Measurements from ENCODE around the gene TMEM25. TPM values are rescaled to one million over a fixed set of nuclear protein-coding genes. Genes with fewer than 3 reads are reported as not detected.

The TMEM25 gene
- polyA plus RNA-seq, 1 donor from 2014 or later: 139 TPM

GRCh38 chr11:118497831-118498230, 33.2 kb upstream of the TMEM25 start:
- Histone ChIP-seq H3F3A (ENCODE audit: insufficient read depth, low read length, poor library complexity, severe bottlenecking) (no peaks in the 10 kb centered on the region), H3K27ac (ENCODE audit: low read length) (no peak overlapping the region), H3K79me2 (replicated peaks; ENCODE audit: insufficient read depth, low read length) (no peaks in the 10 kb centered on the region), H3K4me3 (ENCODE audit: low read length) (no peak overlapping the region), H4K20me1 (ENCODE audit: insufficient read depth) (no peaks in the 10 kb centered on the region), H3K36me3 (ENCODE audit: insufficient read depth, low read length) (peaks cover 15% of the 10 kb centered on the region), H3K9ac (ENCODE audit: low read length) (no peak overlapping the region), H3K27me3 (ENCODE audit: insufficient read depth, low read depth, low read length) (no peaks in the 10 kb centered on the region), H2AFZ (ENCODE audit: low read depth, low read length) (no peak overlapping the region), H3K9me2 (ENCODE audit: insufficient read depth, low read length) (no peaks in the 10 kb centered on the region), H3K4me2 (ENCODE audit: low read length) (no peak overlapping the region), H3K9me3 (ENCODE audit: low read length) (no peaks in the 10 kb centered on the region)
- no peak for TF ChIP-seq RAD21 (conservative IDR thresholded peaks at IDR 0.05)
- TF ChIP-seq EZH2 (IDR thresholded peaks at IDR 0.05; ENCODE audit: borderline replicate concordance, insufficient read depth, low read length, poor library complexity, severe bottlenecking): no peak
- TF ChIP-seq, protein P1, sequence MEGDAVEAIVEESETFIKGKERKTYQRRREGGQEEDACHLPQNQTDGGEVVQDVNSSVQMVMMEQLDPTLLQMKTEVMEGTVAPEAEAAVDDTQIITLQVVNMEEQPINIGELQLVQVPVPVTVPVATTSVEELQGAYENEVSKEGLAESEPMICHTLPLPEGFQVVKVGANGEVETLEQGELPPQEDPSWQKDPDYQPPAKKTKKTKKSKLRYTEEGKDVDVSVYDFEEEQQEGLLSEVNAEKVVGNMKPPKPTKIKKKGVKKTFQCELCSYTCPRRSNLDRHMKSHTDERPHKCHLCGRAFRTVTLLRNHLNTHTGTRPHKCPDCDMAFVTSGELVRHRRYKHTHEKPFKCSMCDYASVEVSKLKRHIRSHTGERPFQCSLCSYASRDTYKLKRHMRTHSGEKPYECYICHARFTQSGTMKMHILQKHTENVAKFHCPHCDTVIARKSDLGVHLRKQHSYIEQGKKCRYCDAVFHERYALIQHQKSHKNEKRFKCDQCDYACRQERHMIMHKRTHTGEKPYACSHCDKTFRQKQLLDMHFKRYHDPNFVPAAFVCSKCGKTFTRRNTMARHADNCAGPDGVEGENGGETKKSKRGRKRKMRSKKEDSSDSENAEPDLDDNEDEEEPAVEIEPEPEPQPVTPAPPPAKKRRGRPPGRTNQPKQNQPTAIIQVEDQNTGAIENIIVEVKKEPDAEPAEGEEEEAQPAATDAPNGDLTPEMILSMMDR (IDR thresholded peaks at IDR 0.05; ENCODE audit: poor library complexity, severe bottlenecking): no peak
- no peak for TF ChIP-seq EP300 (conservative IDR thresholded peaks at IDR 0.05; ENCODE audit: poor library complexity, severe bottlenecking)
- TF ChIP-seq SMC3 (conservative IDR thresholded peaks at IDR 0.05; ENCODE audit: poor library complexity): no peak
- no peak for TF ChIP-seq POLR2AphosphoS5 (IDR thresholded peaks at IDR 0.05)
- TF ChIP-seq MXI1 (conservative IDR thresholded peaks at IDR 0.05; ENCODE audit: poor library complexity, severe bottlenecking): no peak
- no peak for TF ChIP-seq REST (IDR thresholded peaks at IDR 0.05; ENCODE audit: borderline replicate concordance)
- TF ChIP-seq TAF1 (IDR thresholded peaks at IDR 0.05; ENCODE audit: low read depth): no peak

- peaks cover 3% of the 10 kb centered on the region for H3K79me2 ChIP-seq (replicated peaks; ENCODE audit: insufficient read depth, low read length)
- H3F3A ChIP-seq (ENCODE audit: insufficient read depth, low read length, poor library complexity, severe bottlenecking): no peaks in the 10 kb centered on the region
- H3K27ac ChIP-seq (ENCODE audit: low read length): no peak overlapping the region
- no peak for TF ChIP-seq MXI1 (conservative IDR thresholded peaks at IDR 0.05; ENCODE audit: poor library complexity, severe bottlenecking)
- no peak overlapping the region for H3K4me2 ChIP-seq (ENCODE audit: low read length)
- H4K20me1 ChIP-seq (ENCODE audit: insufficient read depth): peaks cover 4% of the 10 kb centered on the region
- H3K9me3 ChIP-seq (ENCODE audit: low read length): no peaks in the 10 kb centered on the region
- H2AFZ ChIP-seq (ENCODE audit: low read depth, low read length): no peak overlapping the region
- peaks cover 26% of the 10 kb centered on the region for H3K36me3 ChIP-seq (ENCODE audit: insufficient read depth, low read length)
- H3K9me2 ChIP-seq (ENCODE audit: insufficient read depth, low read length): no peaks in the 10 kb centered on the region
- no peak overlapping the region for H3K9ac ChIP-seq (ENCODE audit: low read length)
- no peaks in the 10 kb centered on the region for H3K27me3 ChIP-seq (ENCODE audit: insufficient read depth, low read depth, low read length)
- no peak overlapping the region for H3K4me3 ChIP-seq (ENCODE audit: low read length)
Observed at GRCh38 chr11:118503216-118503615, 27.8 kb upstream of the TMEM25 start.

DNA sequence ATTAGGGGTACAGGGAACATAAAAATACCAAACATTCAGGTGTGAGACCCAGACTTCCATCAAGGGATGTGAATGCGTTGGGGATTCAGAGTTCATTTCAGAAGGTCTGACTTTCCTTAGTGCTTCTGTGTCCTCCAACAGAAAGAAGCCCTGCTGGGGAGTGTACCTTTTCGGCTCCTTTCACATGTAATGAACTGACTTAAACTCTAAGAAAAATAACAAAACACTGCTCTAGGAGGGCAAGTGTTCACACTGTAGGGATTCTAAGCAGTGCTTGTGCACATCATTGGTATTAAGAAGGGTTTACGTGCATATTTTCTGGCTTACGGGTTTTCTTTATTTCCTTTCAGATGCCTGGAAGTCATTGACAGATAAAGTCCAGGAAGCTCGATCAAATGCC, 19.4 kb upstream of the TMEM25 start:
- no peaks in the 10 kb centered on the region for H3K9me2 ChIP-seq (ENCODE audit: insufficient read depth, low read length)

More for the DNA sequence above, 19.4 kb upstream of the TMEM25 start:
- Histone ChIP-seq H2AFZ (ENCODE audit: low read depth, low read length) (no peak overlapping the region), H3K36me3 (ENCODE audit: insufficient read depth, low read length) (peaks cover 21% of the 10 kb centered on the region), H4K20me1 (ENCODE audit: insufficient read depth) (no peaks in the 10 kb centered on the region), H3K79me2 (replicated peaks; ENCODE audit: insufficient read depth, low read length) (no peaks in the 10 kb centered on the region), H3K4me3 (ENCODE audit: low read length) (no peak overlapping the region), H3K27me3 (ENCODE audit: insufficient read depth, low read depth, low read length) (no peaks in the 10 kb centered on the region), H3F3A (ENCODE audit: insufficient read depth, low read length, poor library complexity, severe bottlenecking) (no peaks in the 10 kb centered on the region), H3K9me3 (ENCODE audit: low read length) (no peaks in the 10 kb centered on the region), H3K27ac (ENCODE audit: low read length) (no peak overlapping the region), H3K4me2 (ENCODE audit: low read length) (no peak overlapping the region), H3K9ac (ENCODE audit: low read length) (no peak overlapping the region)
- TF ChIP-seq TAF1 (IDR thresholded peaks at IDR 0.05; ENCODE audit: low read depth): no peak
- TF ChIP-seq SMC3 (conservative IDR thresholded peaks at IDR 0.05; ENCODE audit: poor library complexity): no peak
- TF ChIP-seq EZH2 (IDR thresholded peaks at IDR 0.05; ENCODE audit: borderline replicate concordance, insufficient read depth, low read length, poor library complexity, severe bottlenecking): no peak
- no peak for TF ChIP-seq REST (IDR thresholded peaks at IDR 0.05; ENCODE audit: borderline replicate concordance)
- no peak for TF ChIP-seq RAD21 (conservative IDR thresholded peaks at IDR 0.05)
- TF ChIP-seq POLR2AphosphoS5 (IDR thresholded peaks at IDR 0.05): no peak
- TF ChIP-seq, protein P1 (IDR thresholded peaks at IDR 0.05; ENCODE audit: poor library complexity, severe bottlenecking): no peak
- TF ChIP-seq MXI1 (conservative IDR thresholded peaks at IDR 0.05; ENCODE audit: poor library complexity, severe bottlenecking): no peak
- TF ChIP-seq EP300 (conservative IDR thresholded peaks at IDR 0.05; ENCODE audit: poor library complexity, severe bottlenecking): no peak

Measured in neural cell (in vitro differentiated cells).